DMS153 (cell line): ENCODE data around the gene SLFN14.
"Not testable (repeated sequence)": the region's sequence is repeated elsewhere in the genome, so short reads cannot be mapped to it uniquely, and the experiment has no call there.

ENCODE experiments used
- DNase-seq: peaks from one replicate; lab custom pipeline; 2025; lab: John Stamatoyannopoulos, UW

The SLFN14 gene

GRCh38 chr17:35521654-35522256, 38.9 kb downstream of the SLFN14 start:
- DNase-seq, result not testable (repeated sequence)

GRCh38 chr17:35521150-35521549, 39.5 kb downstream of the SLFN14 start:
- DNase-seq, result no peak

DNA sequence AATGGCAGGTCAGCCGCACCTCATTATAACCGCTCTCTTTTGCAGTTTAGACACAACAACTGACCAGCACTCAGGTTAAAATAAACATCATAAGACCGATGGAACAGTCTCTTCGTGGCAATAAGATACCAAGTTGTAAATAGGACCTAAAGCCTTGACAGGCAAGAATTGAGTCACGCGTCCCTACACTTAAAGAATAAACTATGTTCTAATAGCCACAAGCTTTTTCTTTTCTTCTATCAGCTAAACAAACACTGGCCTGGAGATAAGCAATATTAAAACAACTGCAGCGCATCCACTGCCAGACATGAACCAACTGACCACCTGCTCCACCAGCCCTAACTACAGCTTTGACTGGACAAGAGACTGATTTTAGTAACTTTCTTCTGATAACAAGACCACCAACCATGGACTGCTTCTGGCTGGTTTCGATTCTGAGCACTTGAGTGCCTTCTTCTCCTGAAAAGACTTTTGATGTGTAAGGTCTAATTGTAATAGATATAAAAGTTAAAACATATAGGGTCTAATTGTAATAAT, 40.6 kb downstream of the SLFN14 start:
- no peak for DNase-seq

GRCh38 chr17:35519439-35519838, 41.2 kb downstream of the SLFN14 start:
- peak; percentile 59 for DNase-seq

DNA sequence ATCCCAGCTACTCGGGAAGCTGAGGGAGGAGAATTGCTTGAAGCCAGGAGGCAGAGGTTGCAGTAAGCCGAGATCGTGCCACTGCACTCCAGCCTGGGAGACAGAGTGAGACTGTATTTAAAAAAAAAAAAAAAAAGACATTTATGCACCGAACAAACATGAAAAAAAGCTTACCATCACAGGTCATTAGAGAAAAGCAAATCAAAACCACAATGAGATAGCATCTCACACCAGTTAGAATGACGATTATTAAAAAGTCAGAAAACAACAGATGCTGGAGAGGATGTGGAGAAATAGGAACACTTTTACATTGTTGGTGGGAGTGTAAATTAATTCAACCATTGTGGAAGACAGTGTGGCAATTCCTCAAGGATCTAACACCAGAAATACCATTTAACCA, 42.2 kb downstream of the SLFN14 start:
- not testable (repeated sequence) for DNase-seq

GRCh38 chr17:35515027-35515426, 45.6 kb downstream of the SLFN14 start:
- no peak for DNase-seq

DNA sequence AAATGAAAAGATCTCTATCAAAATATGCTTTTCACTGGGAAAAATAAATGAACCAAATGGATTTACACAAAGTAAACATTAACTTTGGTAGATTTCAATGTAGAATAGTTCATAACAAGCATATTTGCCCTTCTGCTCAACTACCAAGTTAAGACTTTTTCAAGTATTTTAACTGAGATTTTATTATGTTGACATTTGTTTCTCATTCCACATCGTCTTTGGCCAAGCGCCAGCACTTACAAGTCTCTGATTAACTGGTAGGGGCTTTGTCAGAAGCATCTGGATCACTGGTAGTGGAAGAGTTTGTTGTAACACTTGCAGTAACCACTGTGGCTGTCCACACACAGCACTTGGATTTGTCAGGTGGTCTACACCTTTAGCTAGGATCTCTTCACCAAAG, 46.1 kb downstream of the SLFN14 start:
- no peak for DNase-seq
